Stimulated activated CD8-positive, alpha-beta memory T cell treated with anti-CD3 and anti-CD28 coated beads, Interleukin-2, amount 100 ng/mL, for 1 hour (primary cell): Measurements from ENCODE around the gene ARHGDIB.

Experiments used
- DNase-seq, 2 donors: peaks; one replicate each; pipeline ENCODE4 v3.0.0-alpha.2; 2020; ENCODE audit warnings: low read depth in 2 of 2

ARHGDIB gene

DNA sequence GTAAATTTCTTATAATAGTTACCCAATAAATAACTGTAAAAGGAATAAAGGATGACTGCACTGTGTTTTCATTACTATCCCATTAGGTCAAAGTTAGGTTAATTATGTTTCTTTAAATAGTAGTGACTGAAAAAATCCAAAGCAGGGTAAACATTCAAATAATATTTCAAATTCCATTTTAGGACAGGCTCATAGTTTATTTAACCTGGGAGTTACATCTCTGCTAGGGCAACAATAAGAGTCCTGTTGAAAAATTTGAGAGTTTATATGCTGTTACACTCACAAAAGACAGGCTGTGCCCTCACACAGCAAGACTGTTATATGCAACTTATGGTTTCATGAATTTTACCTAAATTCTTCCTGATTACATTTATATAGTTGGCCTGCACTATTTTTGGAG is 31.1 kb downstream of the ARHGDIB start:
- no peak for DNase-seq

GRCh38 chr12:14928931-14929330 is 32.5 kb downstream of the ARHGDIB start:
- DNase-seq: no peak

GRCh38 chr12:14927267-14927666 is 34.1 kb downstream of the ARHGDIB start:
- no peak for DNase-seq

DNA sequence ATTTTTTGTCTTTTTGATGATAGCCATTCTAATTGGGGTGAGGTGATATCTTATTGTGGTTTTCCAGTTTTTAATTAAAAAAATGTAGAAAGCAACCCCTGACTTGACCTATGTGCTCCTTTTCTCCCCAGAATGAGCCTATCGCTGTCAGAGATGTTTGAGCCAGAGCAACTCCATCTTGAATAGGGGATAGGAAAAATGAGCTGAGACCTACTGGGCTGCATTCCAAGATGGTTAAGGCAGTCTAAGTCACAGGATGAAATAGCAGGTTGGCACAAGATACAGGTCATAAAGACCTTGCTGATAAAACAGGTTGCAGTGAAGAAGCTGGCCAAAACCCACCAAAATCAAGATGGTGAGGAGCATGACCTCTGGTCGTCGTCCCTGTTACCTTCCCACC is 36.9 kb downstream of the ARHGDIB start:
- DNase-seq: no peak

DNA sequence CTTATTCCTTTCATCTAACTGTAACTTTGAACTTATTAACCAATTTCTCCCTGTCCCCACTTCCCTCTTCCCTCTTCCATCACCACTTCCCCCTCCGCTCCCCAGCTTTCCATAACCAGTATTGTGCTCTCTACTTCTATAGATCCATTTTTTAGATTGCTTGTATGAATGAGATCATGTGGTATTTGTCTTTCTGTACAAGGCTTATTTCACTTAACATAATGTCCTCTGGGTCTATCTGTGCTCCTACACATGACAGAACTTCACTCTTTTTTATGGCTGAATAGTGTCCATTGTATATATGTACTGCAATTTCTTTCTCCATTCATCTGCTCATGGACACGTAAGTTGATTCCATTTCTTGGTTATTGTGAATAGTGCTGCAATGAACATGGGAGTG is 37.5 kb downstream of the ARHGDIB start:
- no peak for DNase-seq

DNA sequence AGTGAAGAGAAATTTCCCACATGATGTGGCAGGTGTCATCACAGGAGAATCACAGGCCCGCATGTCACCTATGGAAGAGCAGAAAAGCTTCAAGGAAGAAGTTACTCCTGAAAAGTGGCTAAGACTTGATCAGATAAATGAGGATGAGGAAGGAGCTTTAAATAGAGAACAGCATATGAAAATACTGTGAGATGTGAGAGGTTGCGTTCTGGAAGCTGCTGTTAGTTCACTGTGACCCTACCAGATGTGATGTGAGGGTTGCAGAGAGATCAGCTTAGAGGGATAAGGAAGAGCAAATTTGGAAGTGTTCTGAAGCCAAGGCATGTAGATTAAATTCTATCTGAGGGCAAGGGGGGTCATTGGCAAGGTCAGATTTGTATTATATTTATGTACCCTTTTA is 40.2 kb downstream of the ARHGDIB start:
- DNase-seq: no peak

DNA sequence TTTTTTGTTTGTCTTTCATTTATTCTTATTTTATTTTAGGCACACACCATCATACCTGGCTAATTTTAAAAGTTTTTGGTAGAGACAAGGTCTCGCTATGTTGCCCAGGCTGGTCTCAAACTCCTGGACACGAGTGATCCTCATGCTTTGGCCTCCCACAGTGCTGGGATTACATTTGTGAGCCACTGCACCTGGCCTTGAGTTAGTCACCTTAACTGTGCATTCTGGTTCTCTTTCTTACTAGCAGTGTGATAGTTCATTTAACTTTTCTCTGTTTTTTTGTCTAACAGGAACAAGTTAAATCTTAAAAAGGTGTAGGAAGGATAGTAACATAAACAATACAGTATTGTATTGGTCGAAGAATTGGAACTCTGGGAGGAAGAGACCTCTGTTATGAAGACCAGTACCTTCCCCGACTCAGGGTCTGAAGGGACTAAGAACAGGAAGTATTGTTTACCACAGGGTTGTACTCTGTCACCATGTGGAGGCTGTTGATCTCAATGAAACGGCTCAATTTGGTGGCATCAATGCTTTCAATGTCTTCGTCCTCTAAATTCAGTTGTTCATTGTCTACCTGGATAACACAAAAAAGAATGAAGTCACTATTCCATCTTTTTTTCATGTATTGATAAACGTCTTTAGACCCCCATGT is 40.8 kb downstream of the ARHGDIB start:
- no peak for DNase-seq

GRCh38 chr12:14919455-14919854 is 41.9 kb downstream of the ARHGDIB start:
- DNase-seq: no peak

DNA sequence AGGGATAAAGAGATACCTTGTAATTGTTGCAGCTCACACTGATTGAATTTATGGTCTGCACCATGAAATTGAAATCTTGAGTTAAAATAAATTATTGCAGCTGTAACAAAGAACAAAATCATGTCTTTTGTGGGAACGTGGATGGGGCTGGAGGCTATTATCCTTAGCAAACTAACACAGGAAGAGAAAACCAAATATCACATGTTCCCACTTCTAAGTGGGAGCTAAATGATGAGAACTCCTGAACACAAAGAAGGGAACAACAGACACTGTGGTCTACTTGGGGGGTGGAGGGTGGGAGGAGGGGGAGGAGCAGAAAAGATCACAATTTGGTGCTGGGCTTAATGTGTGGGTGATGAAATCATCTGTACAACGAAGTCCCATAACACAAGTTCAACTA is 45.7 kb downstream of the ARHGDIB start:
- no peak for DNase-seq

DNA sequence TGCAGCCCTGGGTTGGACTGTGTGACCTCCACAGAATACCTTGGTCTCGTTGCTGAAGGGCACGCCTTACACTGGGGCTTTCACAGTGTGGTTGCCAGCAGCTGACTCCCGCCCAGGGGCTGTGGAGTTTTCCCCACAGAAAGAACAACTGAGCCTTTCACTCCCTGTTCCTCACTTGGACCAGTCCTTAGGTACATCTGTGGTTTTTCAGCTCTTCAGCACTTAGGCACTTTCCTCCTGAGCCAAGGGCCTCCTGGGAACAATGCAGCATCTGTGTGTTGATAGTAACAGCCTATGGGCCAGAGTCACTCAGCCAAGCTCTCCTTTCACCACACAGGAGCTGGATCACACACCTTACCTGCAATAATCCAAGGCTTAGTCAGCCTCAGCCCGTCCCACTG is 48.0 kb downstream of the ARHGDIB start:
- DNase-seq: no peak

DNA sequence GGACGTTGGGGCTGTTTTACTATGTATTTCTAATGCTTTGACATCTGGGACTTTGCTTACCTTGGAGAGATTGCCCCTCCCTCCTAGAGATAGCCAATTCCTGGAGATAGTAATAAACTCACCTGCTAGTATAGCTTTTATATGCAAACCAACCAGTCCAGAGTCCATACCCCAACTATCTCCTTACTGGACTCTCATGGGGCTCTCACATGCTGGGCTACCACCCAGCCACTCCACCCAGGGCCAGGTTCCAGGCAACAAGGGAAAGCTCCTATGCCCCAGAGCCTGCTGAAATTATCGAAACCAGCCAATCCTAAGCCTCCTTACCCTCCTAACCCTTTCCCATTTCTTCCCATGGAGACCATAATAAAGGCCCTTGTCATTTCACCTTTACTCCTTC is 50.3 kb downstream of the ARHGDIB start:
- DNase-seq: no peak

- no peak for DNase-seq
These were observed 51.1 kb downstream of the ARHGDIB start for GRCh38 chr12:14910090-14910915.

DNA sequence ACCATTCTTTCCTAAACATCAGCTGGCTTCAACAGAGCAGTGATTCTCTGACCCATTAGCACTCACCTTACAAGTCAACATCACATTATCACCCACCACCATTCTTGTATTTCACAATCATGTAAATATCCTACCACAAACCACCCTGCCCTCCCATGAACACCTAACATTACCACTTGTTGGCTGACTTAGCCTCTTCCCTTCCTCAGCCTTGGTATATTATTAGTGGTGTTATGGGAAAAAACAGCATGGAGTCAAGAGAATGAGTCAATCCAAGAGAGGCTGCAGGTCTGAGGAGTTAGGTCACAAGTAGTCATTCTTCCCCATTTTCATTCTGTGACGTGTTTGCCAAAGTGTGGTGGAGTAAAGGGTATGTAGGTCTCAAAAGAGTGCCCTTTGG is 53.4 kb downstream of the ARHGDIB start:
- DNase-seq: no peak

GRCh38 chr12:14906114-14906513 is 55.3 kb downstream of the ARHGDIB start:
- no peak for DNase-seq

DNA sequence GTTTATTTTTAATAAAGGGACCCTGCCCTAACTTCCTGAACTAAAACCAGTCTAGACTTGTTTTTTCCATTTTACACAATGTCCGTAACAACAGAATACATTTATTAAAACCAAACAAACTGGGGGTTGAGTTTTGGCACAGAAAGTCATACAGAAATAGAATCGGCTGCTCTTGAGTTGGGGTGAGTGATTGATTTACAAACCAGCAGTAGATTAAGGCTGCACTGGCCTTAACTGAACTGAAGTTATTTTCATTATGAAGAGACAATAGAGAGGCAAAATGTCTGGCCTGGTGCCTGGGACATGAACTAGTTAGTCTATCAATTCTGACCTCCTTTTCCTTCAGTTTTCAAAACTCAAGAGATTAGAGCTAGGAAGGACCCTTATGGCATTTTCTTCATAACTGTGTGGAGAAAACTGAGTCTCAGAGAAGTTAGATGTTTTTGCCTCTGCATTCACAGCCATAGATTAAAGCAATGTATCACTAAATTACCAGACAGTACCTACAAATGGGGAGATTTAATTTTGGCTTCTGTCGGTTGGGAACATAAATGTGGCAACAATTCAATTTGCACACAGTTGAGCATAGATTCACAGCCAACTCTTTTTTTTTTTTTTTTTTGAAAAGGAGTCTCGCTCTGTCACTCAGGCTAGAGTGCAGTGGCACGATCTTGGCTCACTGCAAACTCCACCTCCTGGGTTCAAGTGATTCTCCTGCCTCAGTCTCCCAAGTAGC is 56.0 kb downstream of the ARHGDIB start:
- DNase-seq: no peak

- no peak for DNase-seq
These were observed 56.5 kb downstream of the ARHGDIB start for GRCh38 chr12:14904854-14905253.

GRCh38 chr12:14903386-14904098 is 57.9 kb downstream of the ARHGDIB start:
- DNase-seq: no peak

DNA sequence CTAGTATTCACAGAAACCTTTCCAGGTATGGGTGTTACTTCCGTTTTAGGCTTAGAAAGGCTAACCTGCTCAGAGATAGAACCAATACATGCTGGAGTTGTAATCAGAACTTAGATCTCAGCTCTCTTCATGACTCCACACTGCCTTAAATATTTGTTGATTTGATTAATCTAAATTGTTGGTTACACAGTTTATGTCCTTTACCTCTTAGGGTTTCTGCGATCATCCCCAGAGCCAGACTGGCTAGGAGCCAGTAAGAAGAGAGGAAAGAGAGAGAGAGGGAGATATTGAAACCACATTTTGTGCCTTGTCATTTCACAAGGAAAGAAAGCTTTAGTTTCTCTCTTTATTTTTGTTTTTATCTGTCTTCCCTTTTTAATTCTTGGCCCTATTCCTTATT is 58.9 kb downstream of the ARHGDIB start:
- no peak for DNase-seq

GRCh38 chr12:14901228-14901562 is 60.2 kb downstream of the ARHGDIB start:
- no peak for DNase-seq

- no peak for DNase-seq
These were observed 60.7 kb downstream of the ARHGDIB start for GRCh38 chr12:14900521-14901227.

DNA sequence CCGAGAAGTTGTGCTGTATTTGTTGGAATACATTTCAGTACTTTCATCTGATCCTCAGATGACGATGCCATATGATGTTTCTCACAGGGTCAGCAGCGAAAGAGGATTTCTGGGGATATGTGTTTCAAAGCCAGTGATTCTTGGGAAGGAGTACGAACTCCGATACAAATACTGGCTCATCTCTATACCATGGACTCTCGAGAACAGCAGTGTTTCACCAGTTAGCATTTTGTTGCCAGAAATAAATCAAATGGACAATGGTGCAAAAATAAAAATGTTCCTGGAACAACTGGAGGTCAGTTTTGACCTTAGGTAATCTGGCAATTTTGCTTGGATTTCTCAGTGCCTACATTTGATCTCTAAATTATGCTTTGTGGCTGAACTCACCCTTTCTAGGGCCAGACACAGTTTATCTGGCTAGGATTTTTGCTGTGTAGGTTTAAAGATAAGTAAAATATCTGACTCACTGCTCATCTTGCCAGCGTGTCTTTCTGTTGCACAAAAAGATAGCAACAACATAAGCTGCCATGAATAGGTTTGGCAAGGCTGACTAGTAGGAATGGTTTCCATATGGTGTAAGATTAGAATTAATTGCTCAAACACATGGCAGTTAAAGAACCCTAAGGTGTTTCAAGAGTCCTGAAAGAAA is 64.8 kb downstream of the ARHGDIB start:
- DNase-seq: no peak
